Aorta (tissue), 5 donors: ENCODE measurements around the gene RNASE11. TPM values are rescaled to one million over a fixed set of nuclear protein-coding genes. Genes with fewer than 3 reads are reported as not detected.
"Not testable (repeated sequence)": the region's sequence is repeated elsewhere in the genome, so short reads cannot be mapped to it uniquely, and the experiment has no call there.

Experiments
- ATAC-seq: fragments of 200-7000 bp; cut with Tn5 transposase; one replicate; pipeline ENCODE4 v1.9.1; 2022; ENCODE audit warnings: moderate library complexity; ENCODE audit not compliant: low FRiP score
- DNase-seq, 2 donors: peaks; one replicate each; pipeline ENCODE4 v3.0.0-alpha.2; 2020
- H3K27ac ChIP-seq, 2 donors: one replicate each; pipeline ENCODE4 v1.5.1; 2013; ENCODE audit warnings: low read length in 2 of 2, mild to moderate bottlenecking in 2 of 2, moderate library complexity in 2 of 2, control low read depth in 1 of 2, inconsistent platforms in 1 of 2, low read depth in 1 of 2
- H3K27me3 ChIP-seq, 2 donors: one replicate each; pipeline ENCODE4 v1.6.1; 2013; ENCODE audit warnings: control low read depth in 1 of 2, low read length in 1 of 2, mild to moderate bottlenecking in 1 of 2, moderate library complexity in 1 of 2; ENCODE audit not compliant: insufficient read depth in 2 of 2, control insufficient read depth in 1 of 2
- H3K36me3 ChIP-seq, 2 donors: one replicate each; pipeline ENCODE4 v1.6.1; 2013; ENCODE audit warnings: control low read depth in 1 of 2, low read length in 1 of 2, mild to moderate bottlenecking in 1 of 2; ENCODE audit not compliant: insufficient read depth in 2 of 2, control insufficient read depth in 1 of 2
- H3K4me1 ChIP-seq, 2 donors: one replicate each; pipeline ENCODE4 v1.6.1; 2013; ENCODE audit warnings: low read length in 2 of 2, control low read depth in 1 of 2, mild to moderate bottlenecking in 1 of 2, moderate library complexity in 1 of 2; ENCODE audit not compliant: insufficient read depth in 2 of 2, control insufficient read depth in 1 of 2
- H3K4me3 ChIP-seq, 2 donors: one replicate each; pipeline ENCODE4 v1.5.1; 2013; ENCODE audit warnings: low read length in 2 of 2, control low read depth in 1 of 2, mild to moderate bottlenecking in 1 of 2
- H3K9me3 ChIP-seq: one replicate; pipeline ENCODE4 v1.6.1; 2013; ENCODE audit warnings: mild to moderate bottlenecking, low read length; ENCODE audit not compliant: control insufficient read depth
- WGBS, 2 donors: extraction: QIAGEN DNeasy Blood & Tissue Kit; methylation state at CpG; one replicate each; pipeline ENCODE4 v1.1.7; 2013; 5-methylcytosine and 5-hydroxymethylcytosine counted together
- intact Hi-C, 2 donors: fragments of 100-400 bp; cut with DNase I; formaldehyde crosslinking; loops; one replicate each; pipeline versions ENCODE4 v1.14.2 to v1.15.0; 2022
- polyA plus RNA-seq, 2 donors: library from polyadenylated mRNA; stranded (reverse); fragments of 200-250 nt; gene quantifications; one replicate each; pipeline ENCODE4 v1.2.3, GENCODE V29; 2013
- total RNA-seq, 2 donors: library from RNA; stranded (reverse); fragmentation: NEBNext Ultra II Directional; extraction: Animal tissue kit (Norgen Biotek cat#: 25700); gene quantifications; one replicate each; pipeline ENCODE4 v1.2.1, GENCODE V29; 2021
- donor health status: healthy with polysubstance abuse.
- donor health status: Bipolar disorder and iron deficiency.
- donor health status: DM: no; HTN: no; CAD: no.
- donor health status: DM: no; HTN: no; CAD: no.
- donor health status: DM: yes; HTN: yes; CAD: no.

Gene RNASE11
- total and polyA plus RNA-seq, 4 donors: not detected

GRCh38 chr14:20601522-20601921, 13.7 kb upstream of the RNASE11 start:
- DNase-seq (no peak), ATAC-seq (no peak)
- intact Hi-C loops: loop anchor here in 1 of 2 donors (10.0 kb wide), 1 partner anchor 127 kb away; no protein-coding TSS in a partner anchor

GRCh38 chr14:20597108-20597507, 9.3 kb upstream of the RNASE11 start:
- no peaks in the 10 kb centered on the region for H3K36me3 ChIP-seq
- intact Hi-C loops: no loop called here
- WGBS, 2 donors: 50 to 59% methylated on average over 1 of the region's 1 CpG

More at GRCh38 chr14:20601522-20601921, 13.7 kb upstream of the RNASE11 start:
- Histone ChIP-seq H3K27me3 (no peaks in the 10 kb centered on the region), H3K27ac (no peak overlapping the region), H3K4me3 (no peak overlapping the region), H3K4me1 (no peaks in the 10 kb centered on the region), H3K36me3 (no peaks in the 10 kb centered on the region), H3K9me3 (no peaks in the 10 kb centered on the region)
- WGBS, 2 donors: 76 to 77% methylated on average over 12 of the region's 12 CpGs

DNA sequence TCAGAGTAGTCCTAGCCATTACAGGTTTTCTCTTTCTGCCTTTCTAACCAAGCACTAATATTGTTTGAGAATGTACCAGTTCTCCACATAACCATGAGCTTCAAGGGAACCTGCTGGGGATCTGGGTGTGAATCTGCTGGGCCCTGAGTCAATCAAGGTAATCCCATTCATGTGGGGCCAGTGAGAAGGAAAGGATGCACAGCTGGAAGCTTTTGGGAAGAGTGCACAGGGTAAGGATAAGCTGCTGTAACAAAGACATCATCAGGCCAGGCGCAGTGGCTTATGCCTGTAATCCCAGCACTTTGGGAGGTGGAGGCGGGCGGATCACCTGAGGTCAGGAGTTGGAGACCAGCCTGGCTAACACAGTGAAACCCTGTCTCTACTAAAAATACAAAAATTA, 7.9 kb upstream of the RNASE11 start:
- H3K36me3 ChIP-seq, H3K27ac ChIP-seq, intact Hi-C loops, H3K9me3 ChIP-seq, H3K4me3 ChIP-seq, H3K27me3 ChIP-seq, DNase-seq, H3K4me1 ChIP-seq, ATAC-seq: not testable (repeated sequence)
- WGBS, 2 donors: 90 to 97% methylated on average over 2 to 3 of the region's 3 CpGs

More at GRCh38 chr14:20597108-20597507, 9.3 kb upstream of the RNASE11 start:
- no peaks in the 10 kb centered on the region for H3K4me1 ChIP-seq
- no peak overlapping the region for H3K4me3 ChIP-seq
- H3K27me3 ChIP-seq: no peaks in the 10 kb centered on the region
- no peak overlapping the region for H3K27ac ChIP-seq
- DNase-seq (no peak), ATAC-seq (no peak)
- H3K9me3 ChIP-seq: no peaks in the 10 kb centered on the region

- H3K27ac ChIP-seq: no peak overlapping the region
Observed at GRCh38 chr14:20592574-20592973, 4.8 kb upstream of the RNASE11 start.

DNA sequence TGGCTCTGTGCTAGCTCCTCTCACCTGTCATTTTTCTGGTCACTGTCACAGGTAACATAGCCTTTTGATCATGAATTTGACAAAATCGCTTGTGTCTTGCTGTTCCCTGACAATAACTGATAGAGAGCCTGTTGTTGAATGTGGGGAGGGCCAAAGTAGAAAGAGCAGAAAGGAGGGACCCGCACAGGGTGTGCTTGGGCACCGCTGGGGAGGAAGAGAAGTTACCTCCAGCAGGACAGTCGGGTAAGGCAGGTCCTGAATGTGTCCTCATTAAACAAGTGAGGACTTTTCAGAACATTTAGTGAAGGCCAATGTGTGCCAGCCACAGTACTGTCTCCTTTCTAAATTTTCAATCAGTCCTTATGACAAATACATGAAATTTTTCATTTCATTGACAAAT, 3.4 kb upstream of the RNASE11 start, which contains the start of gene RNASE12:
TSS of gene RNASE12 (minus strand) at position 142 of the 400 bp plus-strand sequence. CDS start 653 bp downstream, outside the sequence.
- DNase-seq: no peak
- Histone ChIP-seq H3K27me3 (peaks cover 0 to 2% of the 10 kb centered on the region in 2 donors), H3K4me1 (no peaks in the 10 kb centered on the region), H3K9me3 (no peaks in the 10 kb centered on the region), H3K27ac (no peak within 1 kb of the TSS), H3K36me3 (no peaks in the 10 kb centered on the region), H3K4me3 (no peak within 1 kb of the TSS)
- intact Hi-C loops: no loop called here
- ATAC-seq: no peak
- WGBS, 2 donors: 80 to 83% methylated on average over 4 of the region's 4 CpGs

More at GRCh38 chr14:20592574-20592973, 4.8 kb upstream of the RNASE11 start:
- no peaks in the 10 kb centered on the region for H3K4me1 ChIP-seq
- 27 to 35% methylated on average over 1 of the region's 1 CpG for WGBS, 2 donors
- ATAC-seq (no peak), DNase-seq (no peak)
- no peak overlapping the region for H3K4me3 ChIP-seq
- H3K27me3 ChIP-seq: peaks cover 0 to 2% of the 10 kb centered on the region in 2 donors
- intact Hi-C loops: no loop called here
- no peaks in the 10 kb centered on the region for H3K9me3 ChIP-seq
- H3K36me3 ChIP-seq: no peaks in the 10 kb centered on the region

- Histone ChIP-seq H3K9me3 (no peaks in the 10 kb centered on the region), H3K27me3 (no peaks in the 10 kb centered on the region), H3K4me1 (no peaks in the 10 kb centered on the region), H3K27ac (no peak overlapping the region), H3K4me3 (no peak overlapping the region), H3K36me3 (no peaks in the 10 kb centered on the region)
- 49 to 63% methylated on average over 5 of the region's 5 CpGs for WGBS, 2 donors
- DNase-seq (no peak), ATAC-seq (no peak)
- intact Hi-C loops: no loop called here
Observed at GRCh38 chr14:20583908-20584307, 3.9 kb downstream of the RNASE11 start.

DNA sequence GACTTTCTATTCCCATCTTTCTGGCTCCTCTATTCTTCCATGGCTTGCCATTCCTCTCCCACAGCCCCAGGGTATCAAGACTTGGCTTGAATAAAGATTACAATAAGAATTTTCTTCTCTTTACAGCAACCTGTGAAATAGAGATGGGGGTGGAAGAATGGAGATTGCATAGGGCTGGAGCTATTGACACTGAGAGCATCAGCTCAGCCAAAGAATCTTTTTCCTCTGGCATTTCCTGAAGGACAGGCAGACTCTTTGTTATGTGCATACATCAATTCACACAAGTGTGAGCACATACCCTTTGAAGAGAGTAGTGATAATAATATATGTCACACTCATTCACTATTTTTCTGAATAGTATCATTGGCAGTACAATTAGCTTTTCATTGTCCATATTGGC, 4.7 kb downstream of the RNASE11 start:
- Histone ChIP-seq H3K4me1 (no peaks in the 10 kb centered on the region), H3K36me3 (no peaks in the 10 kb centered on the region), H3K27me3 (no peaks in the 10 kb centered on the region), H3K9me3 (no peaks in the 10 kb centered on the region), H3K27ac (no peak overlapping the region), H3K4me3 (no peak overlapping the region)
- intact Hi-C loops: no loop called here
- no peak for ATAC-seq
- DNase-seq: no peak

DNA sequence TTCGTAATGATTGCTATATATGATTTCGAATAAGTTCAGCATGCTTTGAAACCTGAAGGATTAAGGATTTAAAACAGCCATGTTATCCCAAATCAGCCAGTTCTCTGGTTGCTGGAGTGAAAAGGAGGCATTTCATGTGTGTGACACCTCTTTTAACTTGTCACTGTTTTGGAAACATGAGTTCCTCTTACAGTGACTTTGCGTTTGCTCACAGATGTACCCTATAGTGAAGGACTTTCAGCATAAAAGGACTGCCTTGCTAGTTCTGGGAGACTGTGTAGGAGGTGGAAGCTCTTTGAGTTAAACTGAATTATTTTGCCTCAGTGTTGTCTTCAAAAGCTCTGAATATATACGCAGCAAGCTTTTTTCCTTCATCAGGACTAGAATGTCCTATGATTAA, 7.6 kb downstream of the RNASE11 start:
- Histone ChIP-seq H3K4me3 (no peak overlapping the region), H3K27me3 (no peaks in the 10 kb centered on the region), H3K9me3 (no peaks in the 10 kb centered on the region), H3K27ac (no peak overlapping the region), H3K4me1 (no peaks in the 10 kb centered on the region), H3K36me3 (no peaks in the 10 kb centered on the region)
- no peak for DNase-seq
- intact Hi-C loops: no loop called here
- no peak for ATAC-seq
- 71% methylated on average over 4 of the region's 4 CpGs for WGBS, 2 donors

GRCh38 chr14:20578784-20579502, 8.9 kb downstream of the RNASE11 start:
- Histone ChIP-seq H3K36me3 (no peaks in the 10 kb centered on the region), H3K27me3 (no peaks in the 10 kb centered on the region), H3K4me3 (no peak overlapping the region), H3K4me1 (no peaks in the 10 kb centered on the region), H3K9me3 (no peaks in the 10 kb centered on the region), H3K27ac (no peak overlapping the region)
- no peak for DNase-seq
- intact Hi-C loops: no loop called here
- ATAC-seq: no peak
- WGBS, 2 donors: 71 to 72% methylated on average over 14 of the region's 14 CpGs
